Stimulated activated CD8-positive, alpha-beta memory T cell treated with anti-CD3 and anti-CD28 coated beads, Interleukin-12 subunit alpha, Interleukin-12 subunit beta, amount 100 ng/mL, for 24 hours (primary cell): ENCODE measurements around the gene HHIPL2.

Experiments used
- DNase-seq: peaks from one replicate; pipeline ENCODE4 v3.0.0-alpha.2; 2020; ENCODE audit errors: extremely low read depth

Gene HHIPL2

GRCh38 chr1:222547944-222548671, at the start of gene HHIPL2:
TSS of gene HHIPL2 (minus strand) at chr1:222548104. CDS start at chr1:222548044, 60 bp downstream.
- DNase-seq = no peak

DNA sequence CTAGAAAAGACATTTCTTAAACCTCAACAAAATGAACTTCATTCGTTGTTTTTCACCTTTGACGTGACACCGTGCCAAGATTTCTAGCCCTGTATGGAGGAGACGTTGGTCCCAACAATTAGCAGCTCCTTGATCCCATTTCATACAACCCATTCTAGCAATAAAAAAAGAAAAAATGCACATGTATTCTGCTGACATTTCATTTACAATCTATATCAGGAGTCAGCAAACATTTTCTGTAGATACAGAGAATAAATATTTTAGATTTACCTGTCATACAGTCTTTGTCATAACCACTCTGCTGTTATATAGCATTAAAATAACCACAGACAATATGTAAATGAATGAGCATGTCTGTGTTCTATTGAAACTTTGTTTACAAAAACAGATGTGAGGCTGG, 48.8 kb upstream of the HHIPL2 start:
- no peak for DNase-seq

DNA sequence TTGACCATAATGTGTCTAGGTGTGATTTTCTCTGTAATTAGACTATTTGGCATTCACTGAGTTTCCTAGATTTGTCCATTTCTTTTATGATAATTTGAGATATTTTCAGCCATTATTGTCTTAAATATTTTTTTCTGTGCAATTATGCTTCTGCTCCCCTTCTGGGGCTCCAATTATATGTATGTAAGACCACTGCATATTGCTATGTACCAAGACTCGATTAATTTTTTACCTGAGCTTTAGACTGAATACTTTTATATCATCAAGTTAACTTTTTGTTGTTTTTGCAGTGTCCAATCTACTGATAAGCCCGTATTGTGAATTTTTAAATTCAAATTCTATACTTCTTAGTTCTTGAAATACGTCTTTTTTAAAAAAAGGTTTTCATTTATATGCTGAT, 46.9 kb upstream of the HHIPL2 start:
- DNase-seq = no peak

GRCh38 chr1:222592171-222592570, 44.3 kb upstream of the HHIPL2 start:
- DNase-seq = no peak

GRCh38 chr1:222589462-222590302, 41.8 kb upstream of the HHIPL2 start, which contains the start of gene TAF1A:
TSS of gene TAF1A (minus strand) at chr1:222589933.
- DNase-seq = peak; percentile 68

DNA sequence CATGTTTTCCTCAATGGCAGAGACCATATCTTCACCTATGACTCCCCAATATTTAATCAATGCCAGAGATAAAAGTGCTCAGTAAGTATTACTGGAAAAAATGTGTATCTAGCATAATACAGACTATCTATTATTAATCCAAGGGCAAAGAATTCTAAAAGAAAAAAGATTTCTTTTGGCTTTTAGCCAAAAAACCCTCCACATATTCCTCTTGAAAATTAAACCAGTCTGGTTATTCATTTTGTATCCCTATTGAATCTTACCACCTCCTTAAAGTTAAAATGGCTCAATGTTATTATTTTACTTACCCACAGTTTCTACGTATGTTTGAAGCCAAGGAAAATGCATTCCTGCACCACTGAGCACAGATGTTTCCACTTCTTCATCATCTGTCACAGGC, 40.2 kb upstream of the HHIPL2 start:
- no peak for DNase-seq

DNA sequence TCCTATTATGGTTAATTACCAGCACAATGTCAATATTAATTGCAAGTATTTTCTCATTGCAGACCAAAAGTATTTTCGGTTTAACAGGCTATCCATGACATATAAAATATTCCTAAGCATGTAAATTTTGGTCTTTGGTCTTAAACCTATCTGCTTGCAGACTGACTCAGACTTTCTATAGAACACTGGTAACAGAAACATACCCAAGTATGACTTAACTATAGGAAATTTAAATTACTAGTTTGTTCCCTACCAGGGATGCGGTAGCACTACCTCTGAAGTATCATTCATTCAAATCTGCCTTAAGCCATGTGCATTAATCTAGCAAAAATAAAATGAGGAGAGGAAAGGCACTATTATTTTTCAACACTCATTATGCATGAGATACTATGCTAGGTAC, 38.9 kb upstream of the HHIPL2 start:
- DNase-seq = no peak

- no peak for DNase-seq
Measured at GRCh38 chr1:222583079-222583478, 35.2 kb upstream of the HHIPL2 start.

DNA sequence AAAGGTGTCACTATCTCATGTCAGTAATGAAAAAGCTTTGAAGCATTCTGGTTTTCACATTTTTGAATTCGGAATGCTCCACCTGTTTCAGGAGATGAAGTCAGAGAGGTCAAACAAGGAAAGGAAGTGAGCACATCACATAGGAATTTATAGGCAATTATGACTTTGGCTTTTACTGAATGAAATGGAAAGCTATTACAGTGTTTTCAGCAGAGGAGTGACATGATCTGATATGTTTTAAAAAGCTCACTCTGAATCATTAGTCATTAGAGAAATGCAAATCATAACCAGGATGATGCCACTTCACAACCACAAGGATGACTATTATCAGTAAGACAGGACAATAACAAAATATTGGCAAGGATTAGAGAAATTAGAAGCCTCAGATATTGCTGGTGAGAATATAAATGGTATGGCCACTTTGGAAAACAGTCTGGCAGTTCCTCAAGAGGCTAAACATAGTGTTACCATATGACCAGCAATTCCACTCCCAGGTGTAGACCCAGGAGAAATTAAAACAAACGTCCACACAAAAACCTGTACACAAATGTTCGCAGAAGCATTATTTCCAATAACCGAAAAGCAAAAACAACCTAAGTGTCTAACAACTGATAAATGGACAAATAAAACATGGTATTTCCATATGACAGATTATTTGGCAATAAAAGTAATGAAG, 34.3 kb upstream of the HHIPL2 start:
- DNase-seq = no peak

DNA sequence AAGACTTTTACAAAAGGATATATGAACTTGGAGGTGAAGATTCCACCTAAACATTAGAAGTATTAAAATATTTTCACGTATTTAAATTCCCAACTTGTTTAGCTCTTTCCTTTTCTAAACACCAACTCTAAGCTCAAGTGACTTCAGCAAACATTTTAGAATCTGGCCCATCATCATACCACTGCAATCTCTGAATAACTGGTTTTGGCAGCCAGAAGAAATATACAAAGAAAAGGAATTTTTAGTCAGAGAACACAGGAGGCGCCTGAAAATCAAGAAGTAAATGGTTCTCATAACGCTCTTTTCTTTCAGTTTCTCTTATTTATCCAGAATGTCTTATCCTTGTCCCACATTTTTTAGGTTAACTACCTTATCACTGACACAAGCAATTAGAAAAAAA, 31.4 kb upstream of the HHIPL2 start:
- no peak for DNase-seq

- DNase-seq = no peak
Measured at GRCh38 chr1:222570837-222571236, 22.9 kb upstream of the HHIPL2 start.

- no peak for DNase-seq
Measured at GRCh38 chr1:222561656-222562055, 13.8 kb upstream of the HHIPL2 start.

DNA sequence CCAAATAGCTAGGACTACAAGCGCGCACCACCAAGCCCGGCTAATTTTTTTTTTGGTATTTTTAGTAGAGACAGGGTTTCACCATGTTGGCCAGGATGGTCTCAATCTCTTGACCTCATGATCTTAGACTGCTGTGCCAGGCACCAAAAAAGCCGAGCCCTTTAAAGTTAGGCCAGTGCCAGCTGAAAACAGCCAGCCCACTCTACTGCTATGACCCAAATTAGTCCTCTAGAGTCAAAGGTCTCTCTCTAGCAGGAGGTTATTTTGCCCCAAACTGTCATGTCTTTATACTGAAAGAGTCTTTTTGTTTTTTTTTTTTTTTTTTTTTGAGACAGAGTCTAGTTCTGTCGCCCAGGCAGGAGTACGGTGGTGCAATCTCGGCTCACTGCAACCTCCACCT, 9.7 kb upstream of the HHIPL2 start:
- no peak for DNase-seq

- DNase-seq = no peak
Measured at GRCh38 chr1:222557148-222557547, 9.2 kb upstream of the HHIPL2 start.

GRCh38 chr1:222555992-222556615, 8.2 kb upstream of the HHIPL2 start:
- no peak for DNase-seq

GRCh38 chr1:222554177-222554576, 6.3 kb upstream of the HHIPL2 start:
- no peak for DNase-seq

- no peak for DNase-seq
Measured at GRCh38 chr1:222552882-222553281, 5.0 kb upstream of the HHIPL2 start.

GRCh38 chr1:222547260-222547614, 667 bp downstream of the HHIPL2 start:
- no peak for DNase-seq

GRCh38 chr1:222546548-222547259, 1.2 kb downstream of the HHIPL2 start:
- no peak for DNase-seq

GRCh38 chr1:222546091-222546490, 1.8 kb downstream of the HHIPL2 start:
- no peak for DNase-seq

DNA sequence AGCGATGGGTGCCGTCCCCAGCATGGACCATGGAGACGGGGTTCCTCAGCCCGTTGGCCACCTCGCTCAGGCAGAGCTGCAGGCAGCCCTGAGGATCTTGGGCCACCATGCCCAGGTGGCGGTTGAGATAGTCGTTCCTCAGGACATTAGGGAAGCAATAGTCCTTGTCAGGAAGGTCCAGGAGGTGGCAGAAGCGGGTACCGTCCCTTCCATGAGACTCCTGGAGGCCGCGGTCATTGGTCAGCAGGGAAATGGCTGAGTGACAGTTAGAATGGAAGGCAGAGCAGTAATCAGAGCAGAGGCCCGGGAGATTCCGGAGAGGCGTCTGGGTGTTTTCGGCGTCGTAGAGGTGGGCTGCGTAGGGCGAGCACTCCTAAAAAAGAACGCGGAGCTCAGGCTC, 4.1 kb downstream of the HHIPL2 start:
- no peak for DNase-seq

DNA sequence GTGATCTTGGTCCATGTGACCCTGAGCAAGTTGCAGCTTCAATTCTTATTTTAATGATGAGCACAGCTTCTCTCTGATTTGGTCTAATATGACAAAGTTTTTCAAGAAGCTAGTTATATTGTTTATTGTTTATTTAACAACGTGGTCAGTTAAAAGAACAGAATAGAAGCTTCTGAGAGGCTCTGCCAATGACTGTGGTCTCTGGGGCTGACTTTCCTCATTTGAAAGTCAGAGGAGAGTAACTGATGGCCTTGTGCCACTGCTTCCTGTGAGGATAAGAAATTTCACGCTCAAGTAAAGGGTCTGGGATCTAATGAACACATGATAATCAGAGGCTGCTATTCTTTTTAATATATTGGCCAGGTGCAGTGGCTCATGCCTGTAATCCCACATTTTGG, 7.3 kb downstream of the HHIPL2 start:
- no peak for DNase-seq
